OCI-LY1 (cell line): ENCODE measurements around the gene PLEKHA7.

ENCODE experiments used
- EZH2 ChIP-seq: fragments of 200-600 bp; sonication (generic), shearing (Covaris generic); IDR thresholded peaks from 2 replicates; pipeline ENCODE4 v1.8.0; 2017; ENCODE audit warnings: borderline replicate concordance, mixed run types, mild to moderate bottlenecking, antibody characterized with exemption, low read length, moderate library complexity, mixed read lengths
- TF ChIP-seq, protein P1 (sequence below): fragments of 200-600 bp; sonication (generic), shearing (Covaris generic); IDR thresholded peaks from 2 replicates; pipeline ENCODE4 v1.5.1; 2017; ENCODE audit warnings: mild to moderate bottlenecking, antibody characterized with exemption, low read length, moderate library complexity, mixed read lengths

DNA sequence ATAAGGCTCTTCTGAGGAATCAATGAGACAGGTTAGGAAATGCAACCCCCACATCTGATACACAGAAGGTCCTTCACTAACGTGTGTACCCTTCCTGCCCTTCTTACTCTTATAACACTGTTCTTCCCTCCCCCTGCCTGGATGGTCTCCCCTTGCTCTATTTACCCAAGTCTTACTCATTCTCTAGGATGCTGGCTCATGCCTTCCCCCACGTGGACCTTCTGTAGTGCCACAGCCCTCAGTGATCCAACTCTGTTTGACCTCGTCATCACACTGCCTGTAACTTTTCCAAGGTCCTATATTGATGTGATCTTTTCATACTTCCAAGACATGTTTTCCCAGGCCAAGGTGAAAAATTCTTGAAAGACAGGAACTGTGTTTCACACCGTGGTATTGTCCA, 195.9 kb downstream of the PLEKHA7 start:
- TF ChIP-seq, protein P1, sequence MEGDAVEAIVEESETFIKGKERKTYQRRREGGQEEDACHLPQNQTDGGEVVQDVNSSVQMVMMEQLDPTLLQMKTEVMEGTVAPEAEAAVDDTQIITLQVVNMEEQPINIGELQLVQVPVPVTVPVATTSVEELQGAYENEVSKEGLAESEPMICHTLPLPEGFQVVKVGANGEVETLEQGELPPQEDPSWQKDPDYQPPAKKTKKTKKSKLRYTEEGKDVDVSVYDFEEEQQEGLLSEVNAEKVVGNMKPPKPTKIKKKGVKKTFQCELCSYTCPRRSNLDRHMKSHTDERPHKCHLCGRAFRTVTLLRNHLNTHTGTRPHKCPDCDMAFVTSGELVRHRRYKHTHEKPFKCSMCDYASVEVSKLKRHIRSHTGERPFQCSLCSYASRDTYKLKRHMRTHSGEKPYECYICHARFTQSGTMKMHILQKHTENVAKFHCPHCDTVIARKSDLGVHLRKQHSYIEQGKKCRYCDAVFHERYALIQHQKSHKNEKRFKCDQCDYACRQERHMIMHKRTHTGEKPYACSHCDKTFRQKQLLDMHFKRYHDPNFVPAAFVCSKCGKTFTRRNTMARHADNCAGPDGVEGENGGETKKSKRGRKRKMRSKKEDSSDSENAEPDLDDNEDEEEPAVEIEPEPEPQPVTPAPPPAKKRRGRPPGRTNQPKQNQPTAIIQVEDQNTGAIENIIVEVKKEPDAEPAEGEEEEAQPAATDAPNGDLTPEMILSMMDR = no peak
- TF ChIP-seq EZH2 = no peak
